Endothelial cell of umbilical vein (primary cell): ENCODE results near the gene TNRC6A.
"Not testable (repeated sequence)": the region's sequence is repeated elsewhere in the genome, so short reads cannot be mapped to it uniquely, and the experiment has no call there.

Experiments
- EZH2 ChIP-seq: IDR thresholded peaks from 2 replicates; pipeline ENCODE4 v1.6.1; 2012; ENCODE audit warnings: borderline replicate concordance, low read depth, mild to moderate bottlenecking, moderate library complexity, low read length, inconsistent platforms; ENCODE audit not compliant: severe bottlenecking
- GATA2 ChIP-seq: IDR thresholded peaks from 2 replicates; pipeline ENCODE4 v1.7.0; 2011; ENCODE audit warnings: low read depth, mild to moderate bottlenecking, moderate library complexity, mixed read lengths, low read length; ENCODE audit not compliant: insufficient read length, insufficient read depth
- JUN ChIP-seq: IDR thresholded peaks from 2 replicates; pipeline ENCODE4 v1.6.1; 2011; ENCODE audit warnings: borderline replicate concordance, low read depth; ENCODE audit not compliant: insufficient read length, insufficient read depth
- MAX ChIP-seq: IDR thresholded peaks from 2 replicates; pipeline ENCODE4 v1.6.1; 2011; ENCODE audit not compliant: insufficient read depth, insufficient read length
- MYC ChIP-seq: IDR thresholded peaks from one replicate; pipeline ENCODE4 v1.6.1; 2011; ENCODE audit warnings: mild to moderate bottlenecking, low read depth, low read length
- POLR2A ChIP-seq: IDR thresholded peaks from 2 replicates; pipeline ENCODE4 v1.6.1; 2012; ENCODE audit warnings: low read depth, mild to moderate bottlenecking, control low read depth, low read length
- POLR2AphosphoS5 ChIP-seq: IDR thresholded peaks from 2 replicates; pipeline ENCODE4 v1.6.1; 2012; ENCODE audit warnings: low read depth, mild to moderate bottlenecking, control low read depth, low read length, moderate library complexity; ENCODE audit not compliant: insufficient read depth
- TF ChIP-seq, protein P1 (sequence below), 2 donors: IDR thresholded peaks; 1 replicate in 1 of 2; 2 replicates in 1 of 2; pipeline ENCODE4 v1.5.1; 2011; ENCODE audit warnings: low read length in 2 of 2, mild to moderate bottlenecking in 2 of 2, moderate library complexity in 2 of 2, control low read depth in 1 of 2, inconsistent platforms in 1 of 2, low read depth in 1 of 2; ENCODE audit not compliant: insufficient read depth in 1 of 2; ENCODE audit errors: extremely low read depth in 1 of 2

DNA sequence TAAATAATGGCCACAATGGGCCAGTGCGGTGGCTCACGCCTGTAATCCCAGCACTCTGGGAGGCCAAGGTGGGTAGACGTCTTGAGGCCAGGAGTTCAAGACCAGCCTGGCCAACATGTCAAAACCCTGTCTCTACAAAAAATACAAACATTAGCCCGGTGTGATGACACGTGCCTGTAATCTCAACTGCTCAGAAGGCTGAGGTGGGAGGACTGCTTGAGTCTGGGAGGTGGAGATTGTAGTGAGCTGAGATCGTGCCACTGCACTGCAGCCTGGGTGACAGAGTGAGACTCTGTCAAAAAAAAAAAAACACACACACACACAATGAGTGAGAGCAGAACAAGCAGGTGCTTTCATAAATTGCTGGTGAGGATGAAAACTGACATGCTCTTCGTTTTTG is 21.7 kb upstream of the TNRC6A start:
- TF ChIP-seq, protein P1, sequence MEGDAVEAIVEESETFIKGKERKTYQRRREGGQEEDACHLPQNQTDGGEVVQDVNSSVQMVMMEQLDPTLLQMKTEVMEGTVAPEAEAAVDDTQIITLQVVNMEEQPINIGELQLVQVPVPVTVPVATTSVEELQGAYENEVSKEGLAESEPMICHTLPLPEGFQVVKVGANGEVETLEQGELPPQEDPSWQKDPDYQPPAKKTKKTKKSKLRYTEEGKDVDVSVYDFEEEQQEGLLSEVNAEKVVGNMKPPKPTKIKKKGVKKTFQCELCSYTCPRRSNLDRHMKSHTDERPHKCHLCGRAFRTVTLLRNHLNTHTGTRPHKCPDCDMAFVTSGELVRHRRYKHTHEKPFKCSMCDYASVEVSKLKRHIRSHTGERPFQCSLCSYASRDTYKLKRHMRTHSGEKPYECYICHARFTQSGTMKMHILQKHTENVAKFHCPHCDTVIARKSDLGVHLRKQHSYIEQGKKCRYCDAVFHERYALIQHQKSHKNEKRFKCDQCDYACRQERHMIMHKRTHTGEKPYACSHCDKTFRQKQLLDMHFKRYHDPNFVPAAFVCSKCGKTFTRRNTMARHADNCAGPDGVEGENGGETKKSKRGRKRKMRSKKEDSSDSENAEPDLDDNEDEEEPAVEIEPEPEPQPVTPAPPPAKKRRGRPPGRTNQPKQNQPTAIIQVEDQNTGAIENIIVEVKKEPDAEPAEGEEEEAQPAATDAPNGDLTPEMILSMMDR (IDR thresholded peaks at IDR 0.05; ENCODE audit: extremely low read depth in 1 of 2, insufficient read depth in 1 of 2, low read depth in 1 of 2, low read length in 2 of 2): not testable (repeated sequence)
- not testable (repeated sequence) for TF ChIP-seq POLR2AphosphoS5, POLR2A, JUN, MYC, GATA2, EZH2, MAX
